Astrocyte (in vitro differentiated cells and primary cell): Measurements from ENCODE around the gene MON2. TPM values are rescaled to one million over a fixed set of nuclear protein-coding genes. Genes with fewer than 3 reads are reported as not detected.
"Not testable (repeated sequence)": the region's sequence is repeated elsewhere in the genome, so short reads cannot be mapped to it uniquely, and the experiment has no call there.

Experiments
- DNase-seq: peaks from one replicate; pipeline ENCODE4 v3.0.0-alpha.2; 2010; ENCODE audit warnings: low read depth
- FAIRE-seq: peaks from 2 replicates; lab custom pipeline; 2011; peaks lifted over from hg19 to GRCh38; lab: Jason Lieb, UNC
- H2AFZ ChIP-seq: 2 replicates; pipeline ENCODE4 v1.6.0; 2012; ENCODE audit warnings: low read depth, low read length, inconsistent platforms
- H3K27ac ChIP-seq: 2 replicates; pipeline ENCODE4 v1.5.1; 2011; ENCODE audit warnings: low read depth, low read length, inconsistent platforms
- H3K27me3 ChIP-seq: 2 replicates; pipeline ENCODE4 v1.6.0; 2011; ENCODE audit warnings: low read length, inconsistent platforms; ENCODE audit not compliant: insufficient read depth
- H3K36me3 ChIP-seq: 2 replicates; pipeline ENCODE4 v1.5.1; 2011; ENCODE audit warnings: low read length, inconsistent platforms; ENCODE audit not compliant: insufficient read depth
- H3K4me1 ChIP-seq: 2 replicates; pipeline ENCODE4 v1.5.1; 2011; ENCODE audit warnings: low read length, inconsistent platforms; ENCODE audit not compliant: insufficient read depth
- H3K4me2 ChIP-seq: 2 replicates; pipeline ENCODE4 v1.6.0; 2012; ENCODE audit warnings: low read length, inconsistent platforms
- H3K4me3 ChIP-seq: 2 replicates; pipeline ENCODE4 v1.5.1; 2011; ENCODE audit warnings: low read depth, mild to moderate bottlenecking, low read length, inconsistent platforms; ENCODE audit not compliant: insufficient read depth
- H3K79me2 ChIP-seq: 2 replicates; pipeline ENCODE4 v1.6.0; 2012; ENCODE audit warnings: mild to moderate bottlenecking, low read length, inconsistent platforms; ENCODE audit not compliant: insufficient read depth
- H3K9ac ChIP-seq: 2 replicates; pipeline ENCODE4 v1.6.0; 2012; ENCODE audit warnings: mild to moderate bottlenecking, low read length, inconsistent platforms
- H3K9me3 ChIP-seq: 2 replicates; pipeline ENCODE4 v1.5.1; 2012; ENCODE audit warnings: low read depth, mild to moderate bottlenecking, low read length, inconsistent platforms; ENCODE audit not compliant: insufficient read depth
- H4K20me1 ChIP-seq: 2 replicates; pipeline ENCODE4 v1.6.0; 2012; ENCODE audit warnings: low read length, inconsistent platforms; ENCODE audit not compliant: insufficient read depth
- H3K27ac Mint-ChIP-seq: one replicate; pipeline ENCODE4 v1.8.0; 2021; ENCODE audit warnings: mild to moderate bottlenecking, mixed read lengths; ENCODE audit not compliant: unreplicated experiment
- H3K27me3 Mint-ChIP-seq: one replicate; pipeline ENCODE4 v1.8.0; 2021; ENCODE audit warnings: low read depth, mixed read lengths; ENCODE audit not compliant: unreplicated experiment
- H3K36me3 Mint-ChIP-seq: one replicate; pipeline ENCODE4 v1.8.0; 2021; ENCODE audit warnings: low read depth, mixed read lengths; ENCODE audit not compliant: unreplicated experiment
- H3K4me1 Mint-ChIP-seq: one replicate; pipeline ENCODE4 v1.8.0; 2021; ENCODE audit warnings: low read depth, mixed read lengths; ENCODE audit not compliant: unreplicated experiment
- H3K4me3 Mint-ChIP-seq: one replicate; pipeline ENCODE4 v1.8.0; 2021; ENCODE audit warnings: mild to moderate bottlenecking, moderate library complexity, mixed read lengths; ENCODE audit not compliant: unreplicated experiment
- H3K9me3 Mint-ChIP-seq: one replicate; pipeline ENCODE4 v1.8.0; 2021; ENCODE audit warnings: mild to moderate bottlenecking, mixed read lengths; ENCODE audit not compliant: unreplicated experiment
- EZH2 ChIP-seq: IDR thresholded peaks from 2 replicates; pipeline ENCODE4 v1.6.1; 2012; ENCODE audit warnings: mild to moderate bottlenecking, low read length, inconsistent platforms; ENCODE audit not compliant: insufficient read depth
- total RNA-seq: library from RNA; stranded (reverse); gene quantifications from 2 replicates; pipeline ENCODE4 v1.2.1, GENCODE V29; 2021
- TF ChIP-seq, protein P1 (sequence below): IDR thresholded peaks from 2 replicates; pipeline ENCODE4 v1.5.1; 2011; ENCODE audit warnings: low read depth, mild to moderate bottlenecking, inconsistent platforms, low read length, moderate library complexity; ENCODE audit not compliant: insufficient read depth

The MON2 gene
- total RNA-seq, 1 donor from 2014 or later, result 39.7 TPM

GRCh38 chr12:62505786-62506185 lies 39.2 kb downstream of the MON2 start:
- Histone ChIP-seq H3K4me3 (no peak overlapping the region), H2AFZ (no peak overlapping the region), H3K36me3 (peaks cover 7% of the 10 kb centered on the region), H3K27me3 (no peaks in the 10 kb centered on the region), H3K9ac (no peak overlapping the region), H3K27ac (no peak overlapping the region), H3K79me2 (no peaks in the 10 kb centered on the region), H3K4me2 (no peak overlapping the region), H3K4me1 (no peaks in the 10 kb centered on the region), H4K20me1 (no peaks in the 10 kb centered on the region), H3K9me3 (no peaks in the 10 kb centered on the region)
- DNase-seq (no peak), FAIRE-seq (no peak)
- peaks cover 12% of the 10 kb centered on the region for H3K36me3 Mint-ChIP-seq
- H3K4me3 Mint-ChIP-seq, result no peak overlapping the region
- H3K27ac Mint-ChIP-seq, result no peak overlapping the region
- no peaks in the 10 kb centered on the region for H3K27me3 Mint-ChIP-seq
- H3K9me3 Mint-ChIP-seq, result no peaks in the 10 kb centered on the region
- TF ChIP-seq, protein P1, sequence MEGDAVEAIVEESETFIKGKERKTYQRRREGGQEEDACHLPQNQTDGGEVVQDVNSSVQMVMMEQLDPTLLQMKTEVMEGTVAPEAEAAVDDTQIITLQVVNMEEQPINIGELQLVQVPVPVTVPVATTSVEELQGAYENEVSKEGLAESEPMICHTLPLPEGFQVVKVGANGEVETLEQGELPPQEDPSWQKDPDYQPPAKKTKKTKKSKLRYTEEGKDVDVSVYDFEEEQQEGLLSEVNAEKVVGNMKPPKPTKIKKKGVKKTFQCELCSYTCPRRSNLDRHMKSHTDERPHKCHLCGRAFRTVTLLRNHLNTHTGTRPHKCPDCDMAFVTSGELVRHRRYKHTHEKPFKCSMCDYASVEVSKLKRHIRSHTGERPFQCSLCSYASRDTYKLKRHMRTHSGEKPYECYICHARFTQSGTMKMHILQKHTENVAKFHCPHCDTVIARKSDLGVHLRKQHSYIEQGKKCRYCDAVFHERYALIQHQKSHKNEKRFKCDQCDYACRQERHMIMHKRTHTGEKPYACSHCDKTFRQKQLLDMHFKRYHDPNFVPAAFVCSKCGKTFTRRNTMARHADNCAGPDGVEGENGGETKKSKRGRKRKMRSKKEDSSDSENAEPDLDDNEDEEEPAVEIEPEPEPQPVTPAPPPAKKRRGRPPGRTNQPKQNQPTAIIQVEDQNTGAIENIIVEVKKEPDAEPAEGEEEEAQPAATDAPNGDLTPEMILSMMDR, result no peak
- TF ChIP-seq EZH2, result no peak
- no peaks in the 10 kb centered on the region for H3K4me1 Mint-ChIP-seq

DNA sequence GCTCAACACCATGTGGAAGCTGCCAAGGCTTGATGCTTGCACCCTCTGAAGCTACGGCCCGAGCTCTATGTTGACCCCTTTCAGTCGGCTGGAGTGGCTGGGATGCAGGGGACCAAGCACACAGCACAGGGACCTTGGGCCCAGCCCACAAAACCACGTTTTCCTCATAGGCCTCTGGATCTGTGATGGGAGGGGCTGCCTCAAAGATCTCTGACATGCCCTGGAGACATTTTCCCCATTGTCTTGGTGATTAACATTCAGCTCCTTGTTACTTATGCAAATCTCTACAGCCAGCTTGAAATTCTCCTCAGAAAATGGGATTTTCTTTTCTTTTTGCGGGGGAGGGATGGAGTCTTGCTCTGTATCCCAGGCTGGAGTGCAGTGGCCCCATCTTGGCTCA lies 46.3 kb downstream of the MON2 start:
- H3K4me2 ChIP-seq, result no peak overlapping the region
- peaks cover 7% of the 10 kb centered on the region for H3K36me3 ChIP-seq
- no peaks in the 10 kb centered on the region for H3K4me1 ChIP-seq
- no peak overlapping the region for H3K27ac ChIP-seq
- peaks cover 19% of the 10 kb centered on the region for H3K9me3 Mint-ChIP-seq
- no peak overlapping the region for H3K9ac ChIP-seq
- H3K4me1 Mint-ChIP-seq, result no peaks in the 10 kb centered on the region
- no peak overlapping the region for H2AFZ ChIP-seq
- no peak overlapping the region for H3K4me3 ChIP-seq
- no peaks in the 10 kb centered on the region for H3K27me3 ChIP-seq
- no peaks in the 10 kb centered on the region for H4K20me1 ChIP-seq
- H3K9me3 ChIP-seq, result no peaks in the 10 kb centered on the region
- peaks cover 43% of the 10 kb centered on the region for H3K36me3 Mint-ChIP-seq
- no peaks in the 10 kb centered on the region for H3K79me2 ChIP-seq
- FAIRE-seq, result no peak
- DNase-seq, result no peak
- no peak overlapping the region for H3K27ac Mint-ChIP-seq
- H3K4me3 Mint-ChIP-seq, result no peak overlapping the region
- H3K27me3 Mint-ChIP-seq, result no peaks in the 10 kb centered on the region
- TF ChIP-seq EZH2, result no peak
- TF ChIP-seq, protein P1, result no peak

DNA sequence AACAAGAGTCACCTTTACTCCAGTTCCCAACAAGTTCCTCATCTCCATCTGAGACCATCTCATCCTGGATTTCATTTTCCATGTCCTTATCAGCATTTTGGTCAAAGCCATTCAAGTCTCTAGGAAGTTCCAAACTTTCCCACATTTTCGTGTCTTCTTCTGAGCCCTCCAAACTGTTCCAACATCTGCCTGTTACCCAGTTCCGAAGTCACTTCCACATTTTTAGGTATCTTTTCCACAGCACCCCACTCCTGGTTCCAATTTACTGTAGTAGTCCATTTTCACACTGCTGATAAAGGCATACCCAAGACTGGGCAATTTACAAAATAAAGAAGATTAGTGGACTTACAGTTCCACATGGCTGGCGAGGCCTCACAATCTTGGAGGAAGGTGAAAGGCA lies 47.5 kb downstream of the MON2 start:
- H3K79me2 ChIP-seq, H3K4me3 Mint-ChIP-seq, H3K27me3 ChIP-seq, H3K9ac ChIP-seq, H3K4me2 ChIP-seq, H3K4me1 ChIP-seq, H3K36me3 ChIP-seq, DNase-seq, H3K4me3 ChIP-seq, H3K27me3 Mint-ChIP-seq, FAIRE-seq, H3K27ac ChIP-seq, H3K4me1 Mint-ChIP-seq, H2AFZ ChIP-seq, H3K9me3 ChIP-seq, H3K27ac Mint-ChIP-seq, H4K20me1 ChIP-seq: not testable (repeated sequence)
- peaks cover 48% of the 10 kb centered on the region for H3K36me3 Mint-ChIP-seq
- H3K9me3 Mint-ChIP-seq, result peaks cover 19% of the 10 kb centered on the region
